ENCODE results near the gene KBTBD2.
"Not testable (repeated sequence)": the region's sequence is repeated elsewhere in the genome, so short reads cannot be mapped to it uniquely, and the experiment has no call there.

Gene KBTBD2

DNA sequence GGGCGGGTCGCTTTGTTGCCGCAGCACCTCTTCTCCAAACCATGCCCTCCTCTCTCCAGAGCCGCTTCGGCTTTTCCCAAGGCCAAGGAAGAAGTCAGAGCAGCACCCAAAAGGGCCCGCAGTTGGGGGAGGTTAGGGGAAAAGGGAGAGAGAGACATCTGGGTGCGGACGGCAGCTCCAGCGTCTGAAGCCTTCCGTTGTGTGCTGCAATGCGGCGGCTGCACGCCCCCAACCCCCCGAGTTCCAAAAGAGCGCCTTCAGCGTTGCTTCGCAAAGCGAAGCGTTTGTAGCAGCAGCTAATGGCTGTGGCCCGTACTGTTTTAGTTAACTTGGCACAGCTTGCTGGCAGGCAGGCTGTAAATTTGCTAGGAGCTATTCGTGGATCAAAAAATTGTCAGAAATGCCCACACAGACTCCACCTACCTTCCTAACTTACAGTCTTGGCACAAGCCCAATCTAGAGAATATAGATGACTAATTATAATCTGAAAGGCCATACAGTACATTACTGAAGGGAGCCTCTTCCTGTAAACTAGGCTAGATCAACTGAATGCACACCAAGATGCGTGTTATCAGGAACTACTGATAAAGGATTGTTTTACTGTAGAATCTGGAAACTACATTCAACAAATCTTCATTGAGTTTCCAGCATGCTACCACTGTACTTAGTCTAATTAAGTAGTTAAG lies 1.1 kb upstream of the KBTBD2 start:
- DNase-seq, result peak; percentile 66

DNA sequence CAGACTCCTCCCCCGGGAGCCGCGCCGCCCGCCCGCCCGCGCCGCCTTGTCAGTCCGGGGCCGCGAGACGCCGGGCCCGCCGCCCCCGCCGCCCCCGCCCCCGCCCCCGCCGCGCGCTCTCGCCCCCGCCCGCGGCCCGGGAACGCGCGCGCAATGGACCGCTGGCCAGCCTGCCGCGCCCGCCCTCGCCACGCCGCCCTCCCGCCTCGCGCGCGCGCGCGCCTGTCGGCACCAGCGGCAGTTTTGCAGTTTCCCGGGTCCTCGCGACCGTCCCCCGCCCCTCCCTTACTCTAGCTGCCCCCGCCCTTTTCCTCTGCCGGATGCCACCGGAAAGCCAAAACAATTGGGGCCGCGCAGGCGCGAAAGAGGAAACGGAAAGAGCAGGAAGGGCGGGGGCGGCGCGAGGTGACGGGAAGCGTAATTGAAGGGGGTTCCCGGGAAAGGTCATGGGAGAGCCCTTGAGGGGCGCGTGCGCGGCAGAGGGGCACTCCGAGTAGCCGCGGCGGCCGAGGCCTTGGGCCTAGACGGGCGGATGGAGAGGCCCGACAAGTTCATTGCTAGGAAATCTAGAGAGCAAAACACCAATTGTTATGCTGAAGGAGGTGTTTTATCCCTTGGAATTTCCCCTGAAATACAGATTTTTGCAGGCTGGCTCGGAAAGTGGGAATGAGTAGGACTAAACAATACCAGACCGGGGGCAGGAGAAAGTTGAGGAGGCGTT lies 400 bp upstream of the KBTBD2 start:
- DNase-seq, result peak; percentile 97

DNA sequence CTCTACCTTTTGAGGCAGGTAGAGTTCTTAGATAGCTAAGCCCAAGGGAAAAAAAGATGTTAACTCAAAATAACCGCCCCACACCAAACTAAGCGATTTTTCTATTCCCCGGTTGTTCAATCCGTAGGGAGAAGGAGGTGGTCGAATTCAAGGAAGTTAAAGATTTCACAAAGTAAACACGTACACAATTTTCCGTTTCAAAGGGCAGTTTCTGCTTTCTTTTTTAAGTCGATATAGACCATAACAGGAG lies 842 bp downstream of the KBTBD2 start:
- no peak for DNase-seq

DNA sequence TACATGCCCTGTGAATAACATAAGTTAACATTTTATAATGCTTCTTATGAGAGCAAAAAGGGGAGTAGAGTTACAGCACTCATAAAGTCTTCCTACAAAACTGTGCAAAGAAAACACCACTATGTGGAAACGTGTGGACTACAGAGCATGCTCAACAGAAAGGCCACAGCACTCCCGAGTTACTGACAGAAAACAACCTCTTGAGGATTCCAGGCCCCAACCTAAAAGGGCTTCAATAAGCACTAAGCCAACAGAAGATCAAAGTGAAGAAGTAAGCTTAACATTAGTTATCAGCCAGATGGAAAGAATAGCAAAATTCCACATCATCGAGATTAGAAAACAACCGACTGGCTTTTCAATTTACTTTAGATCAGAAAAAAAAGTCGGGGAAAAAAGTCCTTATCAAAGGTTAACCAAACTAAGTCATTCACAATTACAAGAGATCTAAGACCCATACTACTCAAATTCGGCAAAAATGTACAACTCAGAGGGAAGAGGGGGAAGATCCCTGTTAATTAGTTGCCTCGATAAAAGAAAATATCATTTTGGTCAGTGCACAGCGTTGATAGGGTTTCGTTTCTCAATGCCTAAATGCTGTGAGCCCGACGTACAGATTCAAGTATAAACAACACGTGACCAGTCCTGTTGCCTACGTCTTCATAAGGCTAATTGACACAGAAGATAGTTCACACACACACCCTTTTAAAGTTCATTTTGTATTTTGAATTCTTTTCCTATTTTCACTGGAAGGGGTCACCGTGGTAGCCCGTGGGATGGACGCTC lies 1.4 kb downstream of the KBTBD2 start:
- DNase-seq, result peak; percentile 29

DNA sequence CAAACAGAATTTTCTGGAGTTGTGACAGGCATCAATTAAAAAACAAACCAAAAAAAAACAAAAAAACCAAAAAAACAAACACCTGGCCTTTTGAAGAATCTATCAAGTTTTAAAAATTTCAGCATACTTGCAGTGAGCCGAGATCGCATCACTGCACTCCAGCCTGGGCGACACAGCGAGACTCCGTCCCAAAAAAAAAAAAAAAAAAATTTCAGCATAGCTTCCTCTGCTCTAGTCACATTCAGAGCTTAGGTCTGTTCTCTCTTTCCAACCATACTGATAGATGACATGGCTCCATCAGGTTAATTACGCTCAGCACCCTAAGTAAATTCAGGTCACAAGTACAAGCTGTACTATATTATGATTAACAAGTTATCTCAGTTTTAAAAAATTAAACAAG lies 3.1 kb downstream of the KBTBD2 start:
- DNase-seq, result no peak

DNA sequence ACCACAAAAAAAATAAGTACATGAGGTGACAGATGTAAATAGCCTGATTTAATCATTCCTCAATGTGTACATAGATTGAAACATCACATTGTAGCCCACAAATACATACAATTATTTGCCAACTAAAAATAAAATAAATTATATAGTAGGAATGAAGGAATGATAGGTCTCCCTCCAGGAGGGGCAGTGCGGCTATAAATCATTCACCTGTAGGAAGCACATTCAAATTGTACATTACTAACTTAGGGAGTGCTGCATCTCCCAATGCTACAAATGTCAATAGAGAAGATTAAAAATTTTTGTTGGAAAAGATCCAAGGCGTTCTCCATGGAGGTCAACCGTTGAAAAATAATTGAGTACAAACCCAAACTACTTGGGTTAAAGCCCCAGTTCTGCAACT lies 4.2 kb downstream of the KBTBD2 start:
- no peak for DNase-seq

DNA sequence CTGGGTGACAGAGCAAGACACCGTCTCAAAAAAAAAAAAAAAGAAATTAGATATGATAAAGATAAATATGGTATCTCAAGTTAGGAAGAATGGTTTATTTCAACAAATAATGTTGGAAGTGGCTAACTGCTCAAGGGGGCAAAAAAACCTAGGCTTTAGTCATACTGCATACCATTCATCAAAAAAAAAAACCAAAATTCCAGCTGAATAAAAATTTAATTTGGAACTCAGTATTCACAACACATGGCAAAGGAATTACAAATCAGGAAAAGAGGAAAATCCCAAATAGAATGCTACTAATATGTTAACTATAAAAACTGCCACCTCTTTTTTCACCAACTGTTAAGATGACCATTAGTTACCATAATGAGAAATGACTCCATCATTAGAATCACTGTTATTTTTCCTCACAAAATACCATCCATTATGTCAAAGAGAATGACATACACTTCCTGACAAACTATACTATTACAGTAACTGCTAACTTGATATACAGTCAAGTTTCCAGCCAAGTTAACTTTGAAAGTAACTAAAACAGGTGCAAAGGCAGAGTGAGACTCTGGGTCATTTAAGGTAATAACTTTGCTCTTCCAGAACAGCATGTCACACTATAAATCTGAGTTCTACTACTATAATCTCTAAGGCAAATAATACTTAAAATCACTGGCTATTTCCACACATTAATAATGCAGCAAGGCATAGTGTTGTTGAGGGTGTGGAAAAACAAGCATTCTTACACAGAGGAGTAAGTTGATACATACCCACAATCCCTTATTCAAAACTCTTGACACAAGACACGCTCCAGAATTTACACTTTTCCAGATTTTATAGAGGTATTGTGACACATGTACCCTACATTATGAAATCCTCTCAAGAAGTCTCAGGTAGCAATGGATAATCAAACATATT lies 10.2 kb downstream of the KBTBD2 start:
- DNase-seq, result no peak

DNA sequence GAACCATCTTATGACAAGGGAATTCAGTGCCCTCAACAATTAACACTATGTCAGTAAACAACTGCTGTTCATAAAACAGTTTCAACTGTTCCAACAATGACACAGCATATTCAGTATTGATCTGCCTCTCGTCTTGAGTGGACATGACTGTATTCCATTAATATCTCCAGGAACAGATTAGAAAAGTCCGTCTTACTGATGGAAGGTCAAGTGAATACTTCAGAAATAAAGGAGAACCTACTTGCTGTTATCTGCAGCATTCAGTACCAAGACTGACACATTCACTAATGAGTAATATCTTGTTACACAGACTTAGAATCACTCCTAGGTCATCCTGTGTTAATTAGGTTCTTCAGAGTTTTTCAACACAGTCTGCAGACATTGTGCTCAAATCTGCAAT lies 12.1 kb downstream of the KBTBD2 start:
- peak; percentile 32 for DNase-seq

DNA sequence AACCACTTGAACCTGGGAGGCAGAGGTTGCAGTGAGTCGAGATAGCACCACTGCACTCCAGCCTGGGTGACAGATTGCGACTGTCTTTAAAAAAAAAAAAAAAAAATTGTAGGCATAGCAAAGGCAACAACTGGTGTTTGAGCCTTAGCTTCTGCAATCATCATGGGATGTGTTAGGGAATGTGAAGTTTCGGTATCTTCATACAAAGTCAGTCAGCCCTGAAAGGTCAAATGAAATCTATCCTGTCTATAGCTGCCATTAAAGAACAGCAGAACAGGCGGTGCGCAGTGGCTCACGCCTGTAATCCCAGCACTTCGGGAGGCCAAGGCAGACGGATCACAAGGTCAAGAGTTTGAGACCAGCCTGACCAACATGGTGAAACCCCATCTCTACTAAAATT lies 13.5 kb downstream of the KBTBD2 start:
- not testable (repeated sequence) for DNase-seq

DNA sequence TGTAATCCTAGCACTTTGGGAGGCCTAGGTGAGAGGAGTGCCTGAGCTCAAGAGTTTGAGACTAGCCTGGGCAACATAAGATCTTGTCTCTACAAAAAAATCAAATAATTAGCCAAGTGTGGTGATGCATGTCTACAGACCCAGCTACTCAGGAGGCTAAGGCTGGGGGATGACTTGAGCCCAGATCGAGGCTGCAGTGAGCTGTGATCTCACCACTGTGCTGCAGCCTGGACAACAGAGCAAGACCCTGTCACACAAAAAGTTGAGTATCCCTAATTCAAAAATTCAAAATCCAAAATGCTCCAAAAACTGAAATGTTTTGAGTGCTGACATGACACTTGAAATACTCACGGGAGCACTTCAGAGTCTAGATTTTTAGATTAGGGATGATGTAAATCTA lies 19.1 kb downstream of the KBTBD2 start:
- no peak for DNase-seq

DNA sequence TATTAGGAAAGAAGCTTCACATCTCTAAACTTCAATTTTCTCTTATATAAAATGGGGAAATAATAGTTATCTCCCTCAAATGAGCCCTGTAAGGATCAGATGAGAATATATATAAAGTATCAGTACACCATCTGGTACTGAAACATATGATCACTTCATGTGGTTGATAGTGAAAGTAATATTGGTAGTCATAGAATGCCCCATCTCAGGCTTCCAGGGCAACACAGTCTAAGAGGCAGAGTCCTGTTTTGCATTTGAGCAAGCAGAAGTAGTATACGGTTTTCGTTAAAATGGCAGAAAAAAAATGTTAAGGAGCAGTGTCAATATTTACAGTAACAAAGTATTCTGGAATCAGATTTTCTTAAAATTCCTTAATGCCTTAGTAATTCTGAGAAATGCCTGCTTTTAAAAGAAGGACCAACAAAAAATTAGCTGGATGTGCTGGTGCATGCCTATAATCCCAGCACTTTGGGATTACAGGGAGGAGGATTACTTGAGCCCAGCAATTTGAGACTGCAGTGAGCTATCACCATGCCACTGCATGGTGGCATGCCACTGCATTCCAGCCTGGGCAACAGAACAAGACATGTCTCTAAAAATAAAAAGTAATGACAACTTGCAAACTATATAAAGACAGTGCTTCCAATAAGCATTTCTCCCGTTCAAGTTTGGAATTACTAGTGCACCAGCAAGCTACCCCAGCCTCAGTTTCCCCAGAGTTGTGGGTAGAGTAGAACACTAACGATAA lies 19.8 kb downstream of the KBTBD2 start:
- DNase-seq, result no peak

DNA sequence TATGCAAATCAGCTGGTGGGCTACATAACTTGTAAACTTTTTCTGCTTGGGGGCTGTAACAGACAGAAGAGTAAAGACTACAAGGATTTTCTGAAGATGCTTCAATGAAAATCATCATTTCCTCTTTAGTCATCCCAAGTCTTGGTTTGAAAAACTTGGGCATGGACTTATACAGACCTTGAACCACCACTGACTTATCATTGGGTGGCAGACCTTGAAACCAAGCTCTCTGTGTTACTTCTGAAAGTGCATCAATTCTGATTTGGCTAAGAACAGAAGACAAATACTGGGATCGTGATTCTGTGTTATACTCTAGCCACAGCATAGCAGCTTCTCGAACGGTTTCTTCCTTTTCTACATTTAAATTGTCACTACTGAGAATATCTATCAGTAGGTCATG lies 21.3 kb downstream of the KBTBD2 start:
- no peak for DNase-seq

DNA sequence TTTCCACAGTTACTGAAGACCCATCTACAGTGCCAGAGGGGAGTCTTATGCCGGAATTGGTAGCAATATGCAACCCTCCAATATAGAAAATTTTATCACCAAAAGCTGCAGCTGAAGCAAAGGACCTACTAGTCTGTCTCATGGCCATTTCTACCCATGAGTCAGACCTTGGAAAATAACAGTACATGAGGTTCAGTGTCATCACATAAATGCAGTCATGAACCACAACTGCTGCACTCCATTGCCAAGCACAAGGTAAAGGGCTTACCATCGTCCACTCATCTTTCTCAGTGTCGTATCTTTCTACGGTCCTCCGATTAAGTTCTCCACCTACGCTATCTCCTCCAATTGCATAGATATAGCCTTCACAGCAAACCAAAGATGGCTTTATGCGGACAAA lies 21.8 kb downstream of the KBTBD2 start:
- DNase-seq, result no peak

DNA sequence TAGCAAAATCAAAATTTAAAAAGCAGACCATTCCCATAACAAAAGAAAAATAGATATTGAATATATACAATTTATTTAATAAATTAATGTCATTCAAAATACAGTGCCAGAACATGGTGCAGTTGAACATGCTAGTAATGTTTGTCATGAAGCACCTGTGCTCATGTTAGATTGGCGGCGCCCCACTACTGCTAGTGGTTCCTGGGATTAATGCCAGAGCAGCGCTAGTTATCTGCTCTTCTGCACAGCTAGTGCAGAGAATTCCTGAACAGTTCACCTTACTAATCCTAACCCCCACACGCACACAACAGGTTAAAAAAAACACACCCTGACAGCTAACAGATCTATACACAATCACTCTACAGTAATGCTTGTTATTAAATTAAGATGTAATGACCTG lies 23.4 kb downstream of the KBTBD2 start:
- DNase-seq, result no peak

DNA sequence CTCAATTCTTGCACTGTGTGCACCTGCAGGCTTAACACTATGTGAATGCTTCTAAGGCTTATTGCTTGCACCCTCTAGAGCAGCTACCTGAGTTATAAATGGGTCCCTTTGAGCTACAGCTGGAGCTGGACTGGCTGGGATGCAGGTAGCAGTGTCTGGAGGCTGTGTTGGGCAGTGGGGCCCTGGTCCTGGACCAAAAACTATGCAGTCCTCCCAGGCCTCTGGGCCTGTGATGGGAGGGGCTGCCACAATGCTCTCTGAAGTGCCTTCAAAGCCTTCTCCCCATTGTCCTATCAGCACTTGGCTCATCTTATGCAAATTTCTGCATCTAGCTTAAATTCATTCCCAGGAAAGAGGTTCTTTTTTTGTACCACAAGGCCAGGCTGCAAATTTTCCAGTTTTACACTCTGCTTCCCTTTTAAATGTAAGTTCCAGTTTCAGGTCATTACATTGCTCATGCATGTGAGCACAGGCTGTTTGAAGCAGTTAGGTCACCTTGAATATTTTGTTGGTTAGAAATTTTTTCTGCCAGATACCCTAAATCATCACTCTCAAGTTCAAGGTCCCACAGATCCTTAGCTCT lies 26.0 kb downstream of the KBTBD2 start:
- DNase-seq, result no peak

DNA sequence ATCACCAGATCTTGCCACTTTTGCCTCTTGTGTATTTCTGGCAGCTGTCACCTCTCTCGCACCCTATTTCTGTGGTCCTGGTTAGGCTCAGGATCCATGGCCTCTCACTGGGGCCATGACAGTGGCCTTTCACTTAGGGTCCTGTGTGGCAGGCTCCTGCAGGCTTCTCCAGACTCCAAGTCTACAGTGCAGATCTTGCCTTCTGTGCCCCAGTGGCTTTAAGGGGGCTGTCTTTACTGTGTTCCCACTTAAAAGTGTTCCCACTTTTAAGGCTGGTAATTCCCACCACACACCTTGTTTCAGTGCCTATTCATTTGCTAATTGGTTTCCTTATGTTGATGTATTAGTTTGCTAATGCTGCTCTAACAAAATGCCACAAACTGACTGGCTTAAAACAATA lies 27.7 kb downstream of the KBTBD2 start:
- DNase-seq, result not testable (repeated sequence)

DNA sequence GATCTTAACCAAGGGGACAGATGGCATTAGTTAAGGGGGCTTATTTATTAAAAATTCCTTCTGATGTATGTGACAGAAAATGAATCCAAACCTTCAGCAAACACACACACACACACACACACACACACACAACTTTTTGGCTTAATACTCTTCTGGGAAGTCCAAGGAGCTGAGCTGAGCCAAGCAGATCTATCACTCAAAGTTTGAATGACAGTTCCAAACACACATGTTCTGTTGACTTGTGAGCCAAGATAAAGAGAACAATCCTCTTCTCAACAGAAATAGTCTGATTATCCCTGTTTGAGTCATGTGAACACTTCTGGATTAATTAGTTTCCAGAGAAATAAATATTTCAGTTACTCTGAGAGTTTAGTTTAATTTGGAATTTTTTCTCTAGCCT lies 31.5 kb downstream of the KBTBD2 start:
- DNase-seq, result no peak

DNA sequence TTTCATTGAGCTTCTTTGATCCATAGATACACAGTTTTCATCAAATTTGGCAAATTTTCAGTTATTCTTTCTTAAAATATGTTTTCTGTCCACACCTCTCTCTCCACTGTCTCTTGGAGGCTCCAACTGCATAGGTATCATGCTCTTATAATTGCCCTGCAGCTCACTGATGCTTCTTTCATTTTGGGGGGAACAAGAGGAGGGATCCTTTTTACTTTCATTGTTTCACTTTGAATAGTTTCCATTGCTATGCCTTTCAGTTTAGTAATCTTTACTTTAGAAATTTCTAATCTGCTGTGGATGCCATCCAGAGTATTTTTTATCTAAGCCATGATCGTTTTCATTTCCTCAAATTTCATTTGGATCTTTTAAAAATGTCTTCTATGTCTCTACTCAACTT lies 32.9 kb downstream of the KBTBD2 start:
- no peak for DNase-seq

DNA sequence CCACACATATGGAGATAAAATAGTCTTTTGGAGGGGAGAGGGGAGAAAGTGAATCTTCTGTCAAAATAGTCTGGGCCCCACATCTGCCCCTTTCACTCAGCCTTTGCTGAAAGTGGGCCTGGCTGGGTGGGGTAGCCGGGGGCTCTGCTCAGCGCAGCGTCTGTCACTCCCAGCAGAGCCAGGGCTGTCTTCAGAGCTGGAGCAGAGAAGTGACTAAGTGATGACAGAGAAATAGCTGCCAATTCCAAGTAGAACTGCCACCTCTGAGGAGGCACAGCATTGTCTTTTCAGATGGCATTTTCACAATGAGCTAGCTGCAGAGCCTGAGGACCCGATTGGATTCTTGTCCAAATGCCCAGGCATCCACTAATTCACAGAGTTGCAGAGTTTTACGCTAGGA lies 34.5 kb downstream of the KBTBD2 start:
- not testable (repeated sequence) for DNase-seq

DNA sequence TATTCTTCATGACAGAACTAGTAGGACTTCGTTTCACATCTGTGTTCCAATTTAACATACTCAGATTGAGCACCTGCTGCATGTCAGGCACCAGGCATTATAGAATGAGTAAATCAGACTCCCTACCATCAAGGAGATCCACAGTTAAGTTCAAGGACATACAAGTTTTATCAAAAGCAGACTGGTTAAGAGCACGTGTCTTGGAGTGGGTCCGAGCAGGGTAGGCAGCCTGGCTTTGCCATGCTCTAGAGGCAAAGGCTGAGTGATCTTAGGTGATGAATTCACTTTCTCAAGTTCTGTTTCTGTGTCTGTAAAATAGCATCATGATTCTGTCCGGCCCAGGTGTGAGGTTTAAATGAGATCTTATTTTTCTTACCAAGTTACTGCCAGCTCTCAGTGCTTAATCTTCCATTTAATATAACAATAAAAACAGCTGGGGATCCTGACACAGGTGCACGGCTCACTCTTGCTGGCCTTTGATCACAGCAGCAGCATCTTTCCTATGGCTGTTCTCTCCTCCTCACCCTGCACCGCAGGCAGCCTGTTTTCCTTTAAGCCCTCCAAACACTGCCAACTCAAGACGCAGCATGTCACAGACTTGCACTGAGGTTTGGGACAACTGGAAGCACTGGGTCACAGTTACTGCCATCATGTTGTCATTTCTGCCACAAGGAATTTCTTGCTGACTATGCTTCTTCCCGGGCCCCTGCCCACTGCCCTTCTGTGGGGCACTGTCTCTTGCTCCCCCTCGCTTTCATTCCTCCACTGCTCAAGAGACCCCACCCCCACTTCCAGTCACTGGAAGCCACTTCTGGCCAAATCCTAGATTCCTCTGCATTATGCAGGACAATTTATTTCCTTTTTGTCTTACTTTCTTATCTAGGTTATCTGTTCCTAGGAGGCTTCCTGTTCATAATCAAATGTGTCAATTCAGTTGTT lies 35.5 kb downstream of the KBTBD2 start:
- not testable (repeated sequence) for DNase-seq

DNA sequence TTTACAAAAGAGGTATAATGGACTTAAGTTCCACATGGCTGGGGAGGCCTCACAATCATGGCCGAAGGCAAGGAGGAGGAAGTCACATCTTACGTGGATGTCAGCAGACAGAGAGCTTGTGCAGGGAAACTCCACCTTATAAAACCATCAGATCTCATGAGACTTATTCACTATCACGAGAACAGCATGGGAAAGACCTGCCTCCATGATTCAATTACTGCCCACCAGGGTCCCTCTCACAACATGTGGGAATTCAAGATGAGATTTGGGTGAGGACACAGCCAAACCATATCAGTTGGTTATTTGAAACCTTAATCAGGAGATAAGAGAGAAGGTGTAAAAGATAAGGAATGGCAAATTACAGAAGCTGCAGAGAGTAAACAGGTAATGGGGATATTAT lies 40.9 kb downstream of the KBTBD2 start:
- DNase-seq, result not testable (repeated sequence)
